Aorta (tissue), 5 donors: ENCODE results near the gene ZFP62. TPM values are rescaled to one million over a fixed set of nuclear protein-coding genes. Genes with fewer than 3 reads are reported as not detected.

Source experiments
- ATAC-seq: fragments of 200-7000 bp; cut with Tn5 transposase; one replicate; pipeline ENCODE4 v1.9.1; 2022; ENCODE audit warnings: moderate library complexity; ENCODE audit not compliant: low FRiP score
- DNase-seq, 2 donors: peaks; one replicate each; pipeline ENCODE4 v3.0.0-alpha.2; 2020
- H3K27ac ChIP-seq, 2 donors: one replicate each; pipeline ENCODE4 v1.5.1; 2013; ENCODE audit warnings: low read length in 2 of 2, mild to moderate bottlenecking in 2 of 2, moderate library complexity in 2 of 2, control low read depth in 1 of 2, inconsistent platforms in 1 of 2, low read depth in 1 of 2
- H3K27me3 ChIP-seq, 2 donors: one replicate each; pipeline ENCODE4 v1.6.1; 2013; ENCODE audit warnings: control low read depth in 1 of 2, low read length in 1 of 2, mild to moderate bottlenecking in 1 of 2, moderate library complexity in 1 of 2; ENCODE audit not compliant: insufficient read depth in 2 of 2, control insufficient read depth in 1 of 2
- H3K36me3 ChIP-seq, 2 donors: one replicate each; pipeline ENCODE4 v1.6.1; 2013; ENCODE audit warnings: control low read depth in 1 of 2, low read length in 1 of 2, mild to moderate bottlenecking in 1 of 2; ENCODE audit not compliant: insufficient read depth in 2 of 2, control insufficient read depth in 1 of 2
- H3K4me1 ChIP-seq, 2 donors: one replicate each; pipeline ENCODE4 v1.6.1; 2013; ENCODE audit warnings: low read length in 2 of 2, control low read depth in 1 of 2, mild to moderate bottlenecking in 1 of 2, moderate library complexity in 1 of 2; ENCODE audit not compliant: insufficient read depth in 2 of 2, control insufficient read depth in 1 of 2
- H3K4me3 ChIP-seq, 2 donors: one replicate each; pipeline ENCODE4 v1.5.1; 2013; ENCODE audit warnings: low read length in 2 of 2, control low read depth in 1 of 2, mild to moderate bottlenecking in 1 of 2
- H3K9me3 ChIP-seq: one replicate; pipeline ENCODE4 v1.6.1; 2013; ENCODE audit warnings: mild to moderate bottlenecking, low read length; ENCODE audit not compliant: control insufficient read depth
- WGBS, 2 donors: extraction: QIAGEN DNeasy Blood & Tissue Kit; methylation state at CpG; one replicate each; pipeline ENCODE4 v1.1.7; 2013; 5-methylcytosine and 5-hydroxymethylcytosine counted together
- intact Hi-C, 2 donors: fragments of 100-400 bp; cut with DNase I; formaldehyde crosslinking; loops; one replicate each; pipeline versions ENCODE4 v1.14.2 to v1.15.0; 2022
- polyA plus RNA-seq, 2 donors: library from polyadenylated mRNA; stranded (reverse); fragments of 200-250 nt; gene quantifications; one replicate each; pipeline ENCODE4 v1.2.3, GENCODE V29; 2013
- total RNA-seq, 2 donors: library from RNA; stranded (reverse); fragmentation: NEBNext Ultra II Directional; extraction: Animal tissue kit (Norgen Biotek cat#: 25700); gene quantifications; one replicate each; pipeline ENCODE4 v1.2.1, GENCODE V29; 2021
- donor health status: healthy with polysubstance abuse.
- donor health status: Bipolar disorder and iron deficiency.
- donor health status: DM: no; HTN: no; CAD: no.
- donor health status: DM: no; HTN: no; CAD: no.
- donor health status: DM: yes; HTN: yes; CAD: no.

The ZFP62 gene
- total and polyA plus RNA-seq, 4 donors: 6.5 to 24.7 (median 16.1) TPM

GRCh38 chr5:180818677-180819341 is 42.3 kb downstream of the ZFP62 start:
- intact Hi-C loops: no loop called here
- Histone ChIP-seq H3K4me3 (no peak overlapping the region), H3K4me1 (no peaks in the 10 kb centered on the region), H3K9me3 (no peaks in the 10 kb centered on the region), H3K27me3 (no peaks in the 10 kb centered on the region), H3K27ac (no peak overlapping the region), H3K36me3 (no peaks in the 10 kb centered on the region)
- DNase-seq: no peak
- 27 to 38% methylated on average over 6 of the region's 6 CpGs for WGBS, 2 donors
- no peak for ATAC-seq

GRCh38 chr5:180817893-180818674 is 43.0 kb downstream of the ZFP62 start:
- 60 to 71% methylated on average over 13 of the region's 13 CpGs for WGBS, 2 donors
- Histone ChIP-seq H3K27me3 (no peaks in the 10 kb centered on the region), H3K36me3 (no peaks in the 10 kb centered on the region), H3K4me3 (no peak overlapping the region), H3K27ac (no peak overlapping the region), H3K9me3 (no peaks in the 10 kb centered on the region), H3K4me1 (no peaks in the 10 kb centered on the region)
- DNase-seq (no peak), ATAC-seq (no peak)
- intact Hi-C loops: no loop called here

GRCh38 chr5:180816608-180817534 is 44.2 kb downstream of the ZFP62 start:
- intact Hi-C loops: no loop called here
- ATAC-seq: peak; percentile 57
- no peaks in the 10 kb centered on the region for H3K4me1 ChIP-seq

GRCh38 chr5:180815293-180815917 is 45.7 kb downstream of the ZFP62 start:
- DNase-seq (no peak), ATAC-seq (no peak)
- H3K9me3 ChIP-seq: no peaks in the 10 kb centered on the region
- intact Hi-C loops: no loop called here
- no peaks in the 10 kb centered on the region for H3K4me1 ChIP-seq
- no peaks in the 10 kb centered on the region for H3K36me3 ChIP-seq
- H3K27me3 ChIP-seq: no peaks in the 10 kb centered on the region
- WGBS, 2 donors: 65 to 66% methylated on average over 9 of the region's 9 CpGs
- H3K4me3 ChIP-seq: no peak overlapping the region
- H3K27ac ChIP-seq: no peak overlapping the region

More at GRCh38 chr5:180816608-180817534, 44.2 kb downstream of the ZFP62 start:
- Histone ChIP-seq H3K27ac (no peak overlapping the region), H3K9me3 (no peaks in the 10 kb centered on the region), H3K4me3 (no peak overlapping the region), H3K27me3 (no peaks in the 10 kb centered on the region), H3K36me3 (no peaks in the 10 kb centered on the region)
- WGBS, 2 donors: 55 to 63% methylated on average over 13 of the region's 13 CpGs
- no peak for DNase-seq

- intact Hi-C loops: no loop called here
- no peak overlapping the region for H3K4me3 ChIP-seq
- 85 to 90% methylated on average over 5 of the region's 5 CpGs for WGBS, 2 donors
- ATAC-seq (no peak), DNase-seq (no peak)
- no peak overlapping the region for H3K27ac ChIP-seq
- H3K27me3 ChIP-seq: no peaks in the 10 kb centered on the region
- H3K9me3 ChIP-seq: no peaks in the 10 kb centered on the region
- H3K4me1 ChIP-seq: peaks cover 2 to 6% of the 10 kb centered on the region in 2 donors
- no peaks in the 10 kb centered on the region for H3K36me3 ChIP-seq
These were observed 47.7 kb downstream of the ZFP62 start for GRCh38 chr5:180813420-180813819.

- 85 to 86% methylated on average over 10 of the region's 10 CpGs for WGBS, 2 donors
- Histone ChIP-seq H3K27me3 (no peaks in the 10 kb centered on the region), H3K27ac (peak overlapping the region; percentile 30 to 72), H3K9me3 (no peaks in the 10 kb centered on the region), H3K4me3 (no peak overlapping the region), H3K4me1 (peaks cover 5 to 15% of the 10 kb centered on the region in 2 donors), H3K36me3 (no peaks in the 10 kb centered on the region)
- intact Hi-C loops: loop anchor here in 1 of 2 donors (2.0 kb wide), 1 partner anchor 49 kb away; the partner anchor contains the start of gene ZFP62
- ATAC-seq (no peak), DNase-seq (no peak)
These were observed 49.4 kb downstream of the ZFP62 start for GRCh38 chr5:180811623-180812124.

- H3K27ac ChIP-seq: peak overlapping the region; percentile 83 to 87
- H3K4me1 ChIP-seq: peaks cover 5 to 15% of the 10 kb centered on the region in 2 donors
- ATAC-seq: no peak
- no peaks in the 10 kb centered on the region for H3K27me3 ChIP-seq
- H3K36me3 ChIP-seq: no peaks in the 10 kb centered on the region
- intact Hi-C loops: loop anchor here in 1 of 2 donors (2.0 kb wide), 1 partner anchor 50 kb away; the partner anchor contains the start of gene ZFP62
- DNase-seq: peak in 1 of 2 donors; percentile 88
- 6% methylated on average over 30 of the region's 30 CpGs for WGBS, 2 donors
- peak overlapping the region; percentile 8 to 71 for H3K4me3 ChIP-seq
- no peaks in the 10 kb centered on the region for H3K9me3 ChIP-seq
These were observed 50.0 kb downstream of the ZFP62 start for GRCh38 chr5:180810959-180811622.
